SH-SY5Y (cell line): ENCODE measurements around the gene ZCCHC24.

Experiments used
- GATA2 ChIP-seq: IDR thresholded peaks from 2 replicates; pipeline ENCODE4 v1.6.1; 2011; ENCODE audit warnings: mild to moderate bottlenecking, low read depth, low read length
- GATA3 ChIP-seq: IDR thresholded peaks from 2 replicates; pipeline ENCODE4 v1.6.1; 2011; ENCODE audit warnings: low read depth, mild to moderate bottlenecking, low read length, moderate library complexity

The ZCCHC24 gene

DNA sequence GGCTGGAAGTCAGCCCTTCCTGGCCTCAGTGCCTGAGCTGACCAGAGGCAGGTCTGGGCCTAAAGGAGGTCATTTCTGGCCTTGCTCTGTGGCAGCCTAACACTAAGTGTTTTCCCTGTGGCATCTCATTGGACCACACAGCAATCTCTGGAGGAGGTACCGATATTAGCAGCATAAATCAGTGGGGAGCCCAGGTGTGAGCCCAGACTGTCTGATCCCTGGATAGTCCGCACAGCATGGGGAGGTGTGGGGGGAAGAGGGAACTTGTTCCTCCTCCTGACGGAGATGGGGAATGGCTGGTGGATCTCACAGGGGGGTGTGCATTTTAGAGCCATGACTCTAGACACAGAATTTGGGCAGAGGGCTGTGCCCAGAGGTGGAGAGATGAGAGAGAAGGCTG, 109.1 kb downstream of the ZCCHC24 start:
- TF ChIP-seq GATA2 = no peak
- no peak for TF ChIP-seq GATA3

GRCh38 chr10:79335470-79336235, 109.8 kb downstream of the ZCCHC24 start:
- no peak for TF ChIP-seq GATA3
- TF ChIP-seq GATA2 = no peak

DNA sequence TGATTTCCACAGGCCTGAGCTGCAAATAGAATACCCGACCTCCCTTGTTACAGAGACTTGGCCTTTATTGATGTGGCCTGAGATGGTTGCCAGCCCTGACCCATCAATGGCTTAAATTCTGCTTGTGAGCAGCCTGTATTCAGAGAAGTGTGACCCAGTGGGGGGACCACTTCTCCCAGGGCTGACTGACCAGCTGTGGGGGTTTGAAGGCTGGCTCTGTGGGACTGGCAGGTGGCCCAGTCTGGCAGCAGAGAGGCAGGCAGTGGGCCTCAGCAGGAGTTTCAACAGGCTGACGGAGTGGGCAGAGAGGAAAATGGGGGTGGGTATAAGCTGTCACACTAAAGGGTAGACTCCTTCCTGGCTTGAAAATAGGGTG, 110.3 kb downstream of the ZCCHC24 start:
- TF ChIP-seq GATA2 = no peak
- TF ChIP-seq GATA3 = no peak

- TF ChIP-seq GATA3 (no peak), GATA2 (no peak)
Measured at GRCh38 chr10:79334573-79334972, 110.9 kb downstream of the ZCCHC24 start.

DNA sequence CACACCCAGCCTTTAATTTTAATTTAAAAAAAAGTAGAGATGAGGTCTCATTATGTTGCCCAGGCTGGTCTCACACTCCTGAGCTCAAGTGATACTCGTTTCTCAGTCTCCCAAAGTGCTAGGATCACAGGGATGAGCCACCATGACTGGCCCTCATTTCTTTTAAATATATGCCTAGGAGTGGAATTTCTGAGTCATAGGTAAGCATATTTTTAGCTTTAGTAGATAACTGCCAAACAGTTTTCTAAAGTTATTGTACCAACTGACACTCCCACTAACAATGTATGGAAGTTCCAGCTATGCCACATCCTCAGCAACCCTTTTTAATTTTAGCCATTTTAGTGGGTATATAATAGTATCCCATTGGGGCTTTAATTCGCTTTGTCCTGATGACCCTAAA, 111.9 kb downstream of the ZCCHC24 start:
- TF ChIP-seq GATA2 = no peak
- no peak for TF ChIP-seq GATA3
